H1 (cell line): ENCODE results near the gene STAG1. TPM values are rescaled to one million over a fixed set of nuclear protein-coding genes. Genes with fewer than 3 reads are reported as not detected.

Experiments used
- CTCF ChIA-PET: fragments of 300-600 bp; sonication (Branson Sonifier 250); formaldehyde crosslinking; loops from one replicate; lab custom pipeline; 2021; ENCODE audit not compliant: partially characterized antibody; lab: Charles Lee
- POLR2A ChIA-PET: fragments of 300-600 bp; sonication (Branson Sonifier 250); formaldehyde crosslinking; loops from one replicate; lab custom pipeline; 2021; ENCODE audit warnings: inconsistent platforms; ENCODE audit not compliant: partially characterized antibody; lab: Charles Lee
- DNase-seq, 2 experiments: peaks; one replicate each; pipeline versions ENCODE4 v3.0.0 to v3.0.0-alpha.2; 2010 to 2022; ENCODE audit warnings: low spot score in 2 of 2, low read depth in 1 of 2, mixed read lengths in 1 of 2
- FAIRE-seq: peaks from 2 replicates; lab custom pipeline; 2011; peaks lifted over from hg19 to GRCh38; lab: Jason Lieb, UNC
- H2AFZ ChIP-seq: 2 replicates; pipeline ENCODE4 v1.8.1; 2012; ENCODE audit warnings: low read length, inconsistent platforms
- H2AK5ac ChIP-seq: 2 replicates; pipeline ENCODE4 v1.6.1; 2013; ENCODE audit warnings: low read depth, low read length
- H2BK120ac ChIP-seq: replicated peaks from 2 replicates; pipeline ENCODE3; 2013; ENCODE audit warnings: low read depth, low read length, inconsistent platforms
- H2BK12ac ChIP-seq: 2 replicates; pipeline ENCODE4 v1.6.1; 2013; ENCODE audit warnings: low read depth, low read length
- H2BK15ac ChIP-seq: 2 replicates; pipeline ENCODE4 v1.6.1; 2013; ENCODE audit warnings: low read length
- H2BK20ac ChIP-seq: 2 replicates; pipeline ENCODE4 v1.6.1; 2013; ENCODE audit warnings: low read length
- H2BK5ac ChIP-seq: 2 replicates; pipeline ENCODE4 v1.6.1; 2013; ENCODE audit warnings: low read depth, low read length
- H3K14ac ChIP-seq: 2 replicates; pipeline ENCODE4 v1.6.1; 2013; ENCODE audit warnings: inconsistent platforms; ENCODE audit not compliant: insufficient read length
- H3K18ac ChIP-seq: 2 replicates; pipeline ENCODE4 v1.6.1; 2013; ENCODE audit warnings: low read length; ENCODE audit errors: extremely low read depth
- H3K23ac ChIP-seq: 2 replicates; pipeline ENCODE4 v1.6.1; 2013; ENCODE audit warnings: inconsistent platforms; ENCODE audit not compliant: insufficient read length
- H3K23me2 ChIP-seq: 2 replicates; pipeline ENCODE4 v1.6.1; 2013; ENCODE audit warnings: low read depth, low read length
- H3K27ac ChIP-seq: 2 replicates; pipeline ENCODE4 v1.6.1; 2011; ENCODE audit warnings: low read depth, low read length, inconsistent platforms
- H3K27me3 ChIP-seq, 4 experiments: replicated peaks in 1 of 4; 1 replicate in 1 of 4; 2 replicates in 3 of 4; pipeline versions ENCODE4 v1.6.1 to v1.8.1; 2011 to 2013; ENCODE audit warnings: low read length in 3 of 4, mild to moderate bottlenecking in 3 of 4, inconsistent platforms in 2 of 4, mixed read lengths in 2 of 4, moderate library complexity in 1 of 4; ENCODE audit not compliant: control insufficient read depth in 3 of 4, insufficient read depth in 3 of 4; ENCODE audit errors: extremely low read depth in 1 of 4
- H3K36me3 ChIP-seq, 4 experiments: 2 replicates each; pipeline versions ENCODE4 v1.6.1 to v1.8.1; 2011 to 2013; ENCODE audit warnings: mild to moderate bottlenecking in 4 of 4, low read length in 3 of 4, moderate library complexity in 2 of 4, control low read depth in 1 of 4, inconsistent platforms in 1 of 4; ENCODE audit not compliant: insufficient read depth in 4 of 4, control insufficient read depth in 2 of 4
- H3K4ac ChIP-seq: replicated peaks from 2 replicates; pipeline ENCODE3; 2013; ENCODE audit warnings: low read length, low read depth, mixed read lengths, inconsistent platforms; ENCODE audit not compliant: insufficient read length
- H3K4me1 ChIP-seq, 4 experiments: replicated peaks in 1 of 4; 1 replicate in 1 of 4; 2 replicates in 3 of 4; pipeline versions ENCODE4 v1.6.1 to v1.8.1; 2011 to 2013; ENCODE audit warnings: low read length in 3 of 4, inconsistent platforms in 2 of 4, mixed read lengths in 1 of 4; ENCODE audit not compliant: insufficient read depth in 4 of 4, control insufficient read depth in 3 of 4
- H3K4me2 ChIP-seq, 2 experiments: 2 replicates each; pipeline versions ENCODE4 v1.6.1 to v1.8.1; 2011 to 2013; ENCODE audit warnings: low read depth in 2 of 2, low read length in 2 of 2, control low read depth in 1 of 2, inconsistent platforms in 1 of 2, mild to moderate bottlenecking in 1 of 2; ENCODE audit not compliant: insufficient read depth in 1 of 2
- H3K4me3 ChIP-seq, 4 experiments: fragments of 200-600, 300-600 bp in 1 of 4; sonication (generic), shearing (Covaris generic), sonication (Bioruptor Twin) in 1 of 4; 2 replicates each; pipeline versions ENCODE4 v1.5.1 to v1.8.1; 2011 to 2016; ENCODE audit warnings: low read length in 4 of 4, low read depth in 3 of 4, control low read depth in 2 of 4, inconsistent platforms in 2 of 4, mild to moderate bottlenecking in 2 of 4, mixed read lengths in 1 of 4, moderate library complexity in 1 of 4; ENCODE audit not compliant: insufficient read depth in 2 of 4; ENCODE audit errors: extremely low read depth in 1 of 4
- H3K56ac ChIP-seq: replicated peaks from 2 replicates; pipeline ENCODE3; 2013; ENCODE audit warnings: low read depth, mild to moderate bottlenecking, mixed read lengths, low read length, inconsistent platforms; ENCODE audit not compliant: insufficient read length
- H3K79me1 ChIP-seq: 2 replicates; pipeline ENCODE4 v1.6.1; 2013; ENCODE audit warnings: low read depth, low read length, control low read depth
- H3K79me2 ChIP-seq, 2 experiments: 2 replicates each; pipeline versions ENCODE4 v1.6.1 to v1.8.1; 2012 to 2013; ENCODE audit warnings: low read length in 2 of 2, mild to moderate bottlenecking in 2 of 2, inconsistent platforms in 1 of 2; ENCODE audit not compliant: insufficient read depth in 2 of 2, control insufficient read depth in 1 of 2
- H3K9ac ChIP-seq, 4 experiments: replicated peaks in 1 of 4; 1 replicate in 1 of 4; 2 replicates in 3 of 4; pipeline versions ENCODE4 v1.6.1 to v1.8.1; 2011 to 2013; ENCODE audit warnings: low read depth in 3 of 4, low read length in 3 of 4, control low read depth in 2 of 4, mild to moderate bottlenecking in 2 of 4, moderate library complexity in 2 of 4, inconsistent platforms in 1 of 4; ENCODE audit errors: extremely low read depth in 1 of 4
- H3K9me3 ChIP-seq, 2 experiments: 2 replicates each; pipeline versions ENCODE4 v1.6.1 to v1.8.1; 2012 to 2013; ENCODE audit warnings: mild to moderate bottlenecking in 2 of 2, moderate library complexity in 2 of 2, control low read depth in 1 of 2, inconsistent platforms in 1 of 2, low read depth in 1 of 2, low read length in 1 of 2, mixed read lengths in 1 of 2; ENCODE audit not compliant: insufficient read depth in 2 of 2
- H4K20me1 ChIP-seq, 2 experiments: replicated peaks in 1 of 2; 2 replicates each; pipeline versions ENCODE3 to v1.8.1; 2011 to 2013; ENCODE audit warnings: inconsistent platforms in 2 of 2, low read length in 2 of 2, mild to moderate bottlenecking in 1 of 2; ENCODE audit not compliant: insufficient read depth in 2 of 2, control insufficient read depth in 1 of 2
- H4K5ac ChIP-seq: 2 replicates; pipeline ENCODE4 v1.6.1; 2013; ENCODE audit warnings: low read length, low read depth, mixed read lengths, inconsistent platforms; ENCODE audit not compliant: insufficient read length
- H4K8ac ChIP-seq: 2 replicates; pipeline ENCODE4 v1.8.0; 2013; ENCODE audit warnings: mild to moderate bottlenecking, moderate library complexity, low read length, inconsistent platforms; ENCODE audit not compliant: insufficient read depth; ENCODE audit errors: extremely low read depth
- H4K91ac ChIP-seq: replicated peaks from 2 replicates; pipeline ENCODE3; 2013; ENCODE audit warnings: low read length, mixed read lengths, inconsistent platforms; ENCODE audit not compliant: insufficient read length
- MAFK ChIP-seq: IDR thresholded peaks from 2 replicates; pipeline ENCODE4 v1.6.1; 2012; ENCODE audit warnings: low read depth, mild to moderate bottlenecking, improper control_type of control experiment, low read length
- PHF8 ChIP-seq: fragments of 200-600 bp; sonication (generic); conservative IDR thresholded peaks from 2 replicates; pipeline ENCODE4 v1.7.1; 2012; ENCODE audit warnings: low read depth, mild to moderate bottlenecking, inconsistent platforms, low read length, moderate library complexity
- POLR2A ChIP-seq, 2 experiments: IDR thresholded peaks; 1 replicate in 1 of 2; 2 replicates in 1 of 2; pipeline ENCODE4 v1.6.1; 2011; ENCODE audit warnings: low read depth in 2 of 2, low read length in 2 of 2, mild to moderate bottlenecking in 2 of 2; ENCODE audit errors: control extremely low read depth in 1 of 2
- POLR2AphosphoS5 ChIP-seq: IDR thresholded peaks from 2 replicates; pipeline ENCODE4 v1.6.1; 2011; ENCODE audit warnings: low read depth, low read length
- SUZ12 ChIP-seq: fragments of 200-600 bp; sonication (generic); IDR thresholded peaks from 2 replicates; pipeline ENCODE4 v1.6.1; 2012; ENCODE audit warnings: mild to moderate bottlenecking, inconsistent platforms, low read length, moderate library complexity, mixed read lengths
- TAF7 ChIP-seq: optimal IDR thresholded peaks from 2 replicates; pipeline ENCODE3; 2011; ENCODE audit warnings: low read depth, mild to moderate bottlenecking, inconsistent platforms, low read length, moderate library complexity, borderline replicate concordance
- YY1 ChIP-seq: IDR thresholded peaks from 2 replicates; pipeline ENCODE4 v1.6.1; 2011; ENCODE audit warnings: low read depth, mild to moderate bottlenecking, low read length
- ZNF274 ChIP-seq: IDR thresholded peaks from 2 replicates; pipeline ENCODE4 v1.7.0; 2012; ENCODE audit warnings: low read length, borderline replicate concordance; ENCODE audit errors: extremely low read depth
- WGBS, 2 experiments: shearing (Covaris generic) in 1 of 2; methylation state at CpG; one replicate each; pipeline versions ENCODE4 v1.1.6 to v1.1.7; 2013 to 2015; ENCODE audit warnings: low lambda C conversion rate in 2 of 2, mixed read lengths in 2 of 2, inconsistent platforms in 1 of 2, low coverage in 1 of 2, missing lambda C conversion rate in 1 of 2; ENCODE audit not compliant: insufficient replicate concordance in 2 of 2, insufficient coverage in 1 of 2, insufficient read length in 1 of 2; ENCODE audit errors: extremely low coverage in 1 of 2, missing lambda C conversion rate in 1 of 2; 5-methylcytosine and 5-hydroxymethylcytosine counted together
- long read RNA-seq, 2 experiments: library from RNA in 1 of 2; library from capped mRNA in 1 of 2; stranded (forward); transcript quantifications; one replicate each; pipeline ENCODE4 v2.0.0, GENCODE V29; 2021; ENCODE audit warnings: inconsistent platforms in 1 of 2
- polyA minus RNA-seq, 3 experiments: library from RNA; depleted of rRNA, polyadenylated mRNA; stranded (reverse); fragments of >200 nt; gene quantifications; 1 replicate in 2 of 3; 2 replicates in 1 of 3; pipeline ENCODE4 v1.2.3, GENCODE V29; 2011
- polyA plus RNA-seq, 7 experiments: library from polyadenylated mRNA; depleted of rRNA in 3 of 7; stranded (reverse) in 5 of 7; unstranded in 2 of 7; fragments of >200 nt in 5 of 7; fragments of 200-250 nt in 2 of 7; gene quantifications; 1 replicate in 5 of 7; 2 replicates in 1 of 7; 4 replicates in 1 of 7; pipeline versions ENCODE4 v1.2.1 to v1.2.3, GENCODE V29; 2011 to 2013; ENCODE audit warnings: missing spikeins in 2 of 7, mixed read lengths in 2 of 7
- total RNA-seq: library from RNA; stranded (reverse); fragmentation: NEBNext Ultra II Directional; extraction: Animal tissue kit (Norgen Biotek cat#: 25700); gene quantifications from 2 replicates; pipeline ENCODE4 v1.2.1, GENCODE V29; 2021
- TF ChIP-seq, protein P1 (sequence below): IDR thresholded peaks from 2 replicates; pipeline ENCODE4 v1.6.1; 2011; ENCODE audit warnings: low read depth, mild to moderate bottlenecking, low read length; ENCODE audit not compliant: insufficient read depth

STAG1 gene
- total RNA-seq (20.7 and 23.4 TPM in 2 replicates), polyA plus RNA-seq (2011; rRNA removed) (2.2 and 4.6 TPM in 2 replicates), polyA minus RNA-seq (2011; rRNA and poly(A)+ RNA removed) (12.8 and 16.7 TPM in 2 replicates)
- 6.1 TPM for polyA plus RNA-seq (2011; cell fraction: cytosol; rRNA removed)
- 2.5 TPM for polyA plus RNA-seq (2011; cell fraction: nucleus; rRNA removed)
- polyA plus RNA-seq (2012, experiment 1 of 2): 5.4 to 12.2 TPM (median 8.0 TPM) in 4 replicates
- polyA plus RNA-seq (2012, experiment 2 of 2): 0.63 TPM
- 6.9 TPM for polyA plus RNA-seq (2013, experiment 1 of 2)
- polyA plus RNA-seq (2013, experiment 2 of 2): 6.6 TPM
- 7.7 TPM for polyA minus RNA-seq (2011; cell fraction: cytosol; rRNA and poly(A)+ RNA removed)
- polyA minus RNA-seq (2011; cell fraction: nucleus; rRNA and poly(A)+ RNA removed): 27.8 TPM
- long read RNA-seq, experiment 1, partial matches to known transcripts: 9 of 17 reads
- long read RNA-seq, experiment 1, other reads (novel, unspliced or antisense): 7 of 17 reads
- long read RNA-seq, experiment 2, partial matches to known transcripts: 3 of 7 reads
- long read RNA-seq, experiment 2, other reads (novel, unspliced or antisense): 3 of 7 reads

DNA sequence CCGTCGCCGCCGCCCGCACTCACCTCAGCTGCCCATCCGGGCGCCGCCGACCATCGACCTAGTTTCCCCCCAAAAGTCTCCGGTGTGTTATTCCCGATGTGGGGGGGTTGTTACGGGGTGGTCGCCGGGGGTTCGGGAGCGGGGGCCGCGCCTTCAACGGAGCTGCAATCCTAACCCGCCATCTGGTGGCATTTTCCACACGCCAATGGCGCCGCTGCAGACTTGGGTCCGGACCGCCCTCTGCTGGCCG, at the start of gene STAG1:
Gene STAG1 (minus strand): TSS at position 207 of the 250 bp plus-strand sequence. CDS start 121,480 bp downstream, outside the sequence.
- FAIRE-seq (no peak), DNase-seq (no peak)
- H2BK20ac ChIP-seq: no peak within 1 kb of the TSS
- WGBS, 2 experiments: 3% methylated on average over 8 of the region's 27 CpGs; no CpG with 5 or more reads in 1 of the 2 experiments
- H3K9me3 ChIP-seq: no peaks in the 10 kb centered on the region
- H3K14ac ChIP-seq: no peak within 1 kb of the TSS
- H3K79me1 ChIP-seq: no peaks in the 10 kb centered on the region
- peak within 1 kb of the TSS; percentile 65 for H2BK12ac ChIP-seq
- H2AK5ac ChIP-seq: no peak within 1 kb of the TSS
- H3K23me2 ChIP-seq: peaks cover 8% of the 10 kb centered on the region
- CTCF ChIA-PET: interaction anchor here (0.5 to 2.0 kb wide), 52 partner anchors 9 to 446 kb away, joined by 3 to 22 read pairs (median 4); partner anchors contain the start of gene NCK1
- no peaks in the 10 kb centered on the region for H3K36me3 ChIP-seq
- no peak within 1 kb of the TSS for H3K23ac ChIP-seq
- peak within 1 kb of the TSS; percentile 87 for H4K5ac ChIP-seq
- peaks cover 3 to 16% (median 7%) of the 10 kb centered on the region in 4 experiments; a peak in 5 of 7 replicates for H3K4me1 ChIP-seq
- peaks cover 13 to 40% of the 10 kb centered on the region in 2 experiments for H3K79me2 ChIP-seq
- peak within 1 kb of the TSS; percentile 80 for H2BK5ac ChIP-seq
- H3K27me3 ChIP-seq: no peaks in the 10 kb centered on the region
- POLR2A ChIA-PET: interaction anchor here (0.6 to 2.1 kb wide), 45 partner anchors 9 to 680 kb away, joined by 3 to 39 read pairs (median 4); partner anchors contain the start of genes IL20RB, MSL2 and NCK1
- peak within 1 kb of the TSS; percentile 9 for H3K4ac ChIP-seq
- peak within 1 kb of the TSS; percentile 60 for H2AFZ ChIP-seq
- peak within 1 kb of the TSS; percentile 77 for H3K56ac ChIP-seq
- peak within 1 kb of the TSS; percentile 37 for H4K91ac ChIP-seq
- peak within 1 kb of the TSS; percentile 78 to 90 (median 82) for H3K4me3 ChIP-seq
- H2BK15ac ChIP-seq: no peak within 1 kb of the TSS
- H4K20me1 ChIP-seq: no peaks in the 10 kb centered on the region
- H3K4me2 ChIP-seq: peak within 1 kb of the TSS; percentile 81 to 84
- peak within 1 kb of the TSS; percentile 96 for H3K27ac ChIP-seq
- peak within 1 kb of the TSS; percentile 92 to 95 (median 94) for H3K9ac ChIP-seq
- H2BK120ac ChIP-seq: no peak within 1 kb of the TSS
- peak within 1 kb of the TSS; percentile 88 for H3K18ac ChIP-seq
- peak within 1 kb of the TSS; percentile 97 for H4K8ac ChIP-seq
- TF ChIP-seq POLR2AphosphoS5 (peak; percentile 86), ZNF274 (no peak), SUZ12 (no peak), YY1 (peak; percentile 73), POLR2A (IDR thresholded peaks at IDR 0.05; ENCODE audit: control extremely low read depth in 1 of 2, low read depth in 2 of 2, low read length in 2 of 2) (peak; percentile 54 to 72; a peak in 2 of 3 replicates), TAF7 (peak; percentile 95), MAFK (no peak), PHF8 (peak; percentile 54)
- TF ChIP-seq, protein P1, sequence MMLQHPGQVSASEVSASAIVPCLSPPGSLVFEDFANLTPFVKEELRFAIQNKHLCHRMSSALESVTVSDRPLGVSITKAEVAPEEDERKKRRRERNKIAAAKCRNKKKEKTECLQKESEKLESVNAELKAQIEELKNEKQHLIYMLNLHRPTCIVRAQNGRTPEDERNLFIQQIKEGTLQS: 0 out of 2 replicates have a peak, but pooled peaks have one; percentile 39
